CD4-positive, alpha-beta T cell treated with Interleukin-15 for 1 hour (primary cell): Measurements from ENCODE around the gene KCNMA1.

Experiments used
- DNase-seq: peaks from one replicate; pipeline ENCODE4 v3.0.0-alpha.2; 2020

The KCNMA1 gene

GRCh38 chr10:76864922-76865321, 772.7 kb downstream of the KCNMA1 start:
- no peak for DNase-seq

GRCh38 chr10:76858721-76859120, 778.9 kb downstream of the KCNMA1 start:
- DNase-seq, result no peak

GRCh38 chr10:76840802-76841201, 796.8 kb downstream of the KCNMA1 start:
- DNase-seq, result no peak

GRCh38 chr10:76839276-76839675, 798.3 kb downstream of the KCNMA1 start:
- DNase-seq, result no peak

- DNase-seq, result no peak
Measured at GRCh38 chr10:76830218-76830617, 807.4 kb downstream of the KCNMA1 start.

GRCh38 chr10:76829724-76830123, 807.9 kb downstream of the KCNMA1 start:
- no peak for DNase-seq
